Measurements from ENCODE around the gene STAT5B. TPM values are rescaled to one million over a fixed set of nuclear protein-coding genes. Genes with fewer than 3 reads are reported as not detected.

Gene STAT5B
- total and polyA plus RNA-seq, 7 donors = 15.9 to 90.1 (median 68.8) TPM

GRCh38 chr17:42289611-42290181 is 13.5 kb upstream of the STAT5B start:
- ATAC-seq = no peak
- WGBS, 3 donors = 76 to 81% (median 79%) methylated on average over 9 of the region's 9 CpGs
- DNase-seq = no peak
- intact Hi-C loops (cut with DNase I) = no loop called here
- TF ChIP-seq CTCF (IDR thresholded peaks at IDR 0.05) = no peak
- peaks cover 13% of the 10 kb centered on the region for H3K4me1 ChIP-seq
- H3K27ac ChIP-seq = peak overlapping the region; percentile 87
- peak overlapping the region; percentile 75 for H3K4me3 ChIP-seq
- no peaks in the 10 kb centered on the region for H3K27me3 ChIP-seq (ENCODE audit: insufficient read depth in 3 of 3, low read length in 2 of 3)
- peaks cover 0 to 35% of the 10 kb centered on the region in 2 donors for H3K36me3 ChIP-seq (ENCODE audit: insufficient read depth in 1 of 2, low read depth in 1 of 2)
- no peaks in the 10 kb centered on the region for H3K9me3 ChIP-seq

- H3K9me3 ChIP-seq = no peaks in the 10 kb centered on the region
- peaks cover 13% of the 10 kb centered on the region for H3K4me1 ChIP-seq
- H3K36me3 ChIP-seq (ENCODE audit: insufficient read depth in 1 of 2, low read depth in 1 of 2) = peaks cover 0 to 31% of the 10 kb centered on the region in 2 donors
- peak overlapping the region; percentile 87 for H3K27ac ChIP-seq
- no peaks in the 10 kb centered on the region for H3K27me3 ChIP-seq (ENCODE audit: insufficient read depth in 3 of 3, low read length in 2 of 3)
- H3K4me3 ChIP-seq = peak overlapping the region; percentile 75
- peak; percentile 9 to 17 (median 9) for ATAC-seq
- intact Hi-C loops (cut with DNase I) = no loop called here
- DNase-seq = peak; percentile 42 to 70
- 35 to 45% (median 36%) methylated on average over 41 to 44 of the region's 44 CpGs for WGBS, 3 donors
- TF ChIP-seq CTCF (IDR thresholded peaks at IDR 0.05) = no peak
Measured at GRCh38 chr17:42288803-42289610, 12.8 kb upstream of the STAT5B start.

- TF ChIP-seq CTCF (IDR thresholded peaks at IDR 0.05) = no peak
- intact Hi-C loops (cut with DNase I) = no loop called here
Measured at GRCh38 chr17:42287977-42288802, 12.0 kb upstream of the STAT5B start, which contains the start of gene STAT5A. STAT5A (plus strand) TSS chr17:42288498; CDS start chr17:42289412, 914 bp downstream.

GRCh38 chr17:42287305-42287976 is 11.2 kb upstream of the STAT5B start:
- intact Hi-C loops (cut with DNase I) = no loop called here
- H3K4me1 ChIP-seq = peaks cover 13% of the 10 kb centered on the region
- H3K9me3 ChIP-seq = no peaks in the 10 kb centered on the region
- H3K27ac ChIP-seq = peak overlapping the region; percentile 87
- ATAC-seq (peak; percentile 34 to 54 (median 42)), DNase-seq (peak; percentile 47 to 73)
- WGBS, 3 donors = 18 to 20% (median 19%) methylated on average over 14 of the region's 14 CpGs
- peaks cover 0 to 15% of the 10 kb centered on the region in 2 donors for H3K36me3 ChIP-seq (ENCODE audit: insufficient read depth in 1 of 2, low read depth in 1 of 2)
- H3K4me3 ChIP-seq = peak overlapping the region; percentile 75
- H3K27me3 ChIP-seq (ENCODE audit: insufficient read depth in 3 of 3, low read length in 2 of 3) = no peaks in the 10 kb centered on the region
- no peak for TF ChIP-seq CTCF (IDR thresholded peaks at IDR 0.05)

More at GRCh38 chr17:42287977-42288802, 12.0 kb upstream of the STAT5B start, which contains the start of gene STAT5A:
- Histone ChIP-seq H3K9me3 (no peaks in the 10 kb centered on the region), H3K27ac (peak within 1 kb of the TSS; percentile 87), H3K4me1 (peaks cover 13% of the 10 kb centered on the region), H3K4me3 (peak within 1 kb of the TSS; percentile 75), H3K36me3 (ENCODE audit: insufficient read depth in 1 of 2, low read depth in 1 of 2) (peaks cover 0 to 23% of the 10 kb centered on the region in 2 donors), H3K27me3 (ENCODE audit: insufficient read depth in 3 of 3, low read length in 2 of 3) (no peaks in the 10 kb centered on the region)
- ATAC-seq = peak; percentile 88 to 96 (median 90)
- WGBS, 3 donors = 2 to 7% (median 3%) methylated on average over 37 to 88 of the region's 88 CpGs
- DNase-seq = peak; percentile 92 to 96

Measured in psoas muscle (tissue), 8 donors.